ENCODE results near the gene HBP1.

The HBP1 gene

DNA sequence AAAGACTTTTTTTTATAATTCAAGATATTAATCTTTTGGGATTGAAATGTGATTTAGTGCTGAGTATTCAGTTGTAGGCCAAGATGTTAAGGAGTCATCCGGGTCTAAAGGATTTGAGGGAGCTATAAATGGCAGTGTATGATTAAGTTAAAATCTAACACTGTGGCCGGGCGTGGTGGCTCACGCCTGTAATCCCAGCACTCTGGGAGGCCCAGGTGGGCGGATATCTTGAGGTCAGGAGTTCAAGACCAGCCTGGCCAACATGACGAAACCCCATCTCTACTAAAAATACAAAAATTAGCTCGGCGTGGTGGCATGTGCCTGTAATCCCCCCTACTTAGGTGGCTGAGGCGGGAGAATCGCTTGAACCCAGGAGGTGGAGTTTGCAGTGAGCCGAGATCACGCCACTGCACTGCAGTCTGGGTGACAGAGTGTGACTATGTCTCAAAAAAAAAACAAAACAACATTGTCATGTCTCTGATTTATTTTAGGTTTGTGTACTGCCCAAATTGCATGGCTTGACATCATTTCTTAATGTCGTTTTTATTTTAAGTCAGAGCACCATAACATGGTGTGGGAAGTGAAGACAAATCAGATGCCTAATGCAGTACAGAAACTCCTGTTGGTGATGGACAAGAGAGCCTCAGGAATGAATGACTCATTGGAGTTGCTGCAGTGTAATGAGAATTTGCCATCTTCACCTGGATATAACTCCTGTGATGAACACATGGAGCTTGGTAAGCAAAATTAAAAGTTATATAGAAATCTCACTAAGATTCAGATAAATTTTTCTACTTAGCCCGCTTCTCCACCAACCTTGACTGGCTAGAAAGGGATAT lies 10.7 kb downstream of the HBP1 start:
- DNase-seq (ENCODE audit: extremely low read depth in 1 of 2, low read depth in 1 of 2) = no peak

- DNase-seq (ENCODE audit: extremely low read depth in 1 of 2, low read depth in 1 of 2) = peak; percentile 33 to 51
Observed at GRCh38 chr7:107180378-107180777, 11.6 kb downstream of the HBP1 start.

DNA sequence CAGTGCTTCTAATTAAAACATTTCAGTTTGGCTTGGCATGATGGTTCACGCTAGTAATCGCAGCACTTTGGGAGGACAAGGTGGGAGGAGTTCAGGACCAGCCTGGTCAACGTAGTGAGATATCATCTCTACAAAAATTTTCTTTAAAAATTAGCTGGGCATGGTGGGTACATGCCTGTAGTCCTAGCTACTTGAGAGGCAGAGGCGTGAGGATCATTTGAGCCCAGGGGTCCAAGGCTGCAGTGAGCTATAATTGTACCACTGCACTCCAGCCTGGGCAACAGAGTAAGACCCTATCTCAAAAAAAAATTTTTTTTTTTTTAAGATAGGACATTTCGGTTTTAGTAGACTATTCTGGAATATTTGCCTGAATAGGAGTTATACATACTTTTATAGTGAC lies 12.4 kb downstream of the HBP1 start:
- DNase-seq (ENCODE audit: extremely low read depth in 1 of 2, low read depth in 1 of 2) = no peak

GRCh38 chr7:107185716-107186115 lies 16.9 kb downstream of the HBP1 start:
- DNase-seq (ENCODE audit: extremely low read depth in 1 of 2, low read depth in 1 of 2) = no peak

DNA sequence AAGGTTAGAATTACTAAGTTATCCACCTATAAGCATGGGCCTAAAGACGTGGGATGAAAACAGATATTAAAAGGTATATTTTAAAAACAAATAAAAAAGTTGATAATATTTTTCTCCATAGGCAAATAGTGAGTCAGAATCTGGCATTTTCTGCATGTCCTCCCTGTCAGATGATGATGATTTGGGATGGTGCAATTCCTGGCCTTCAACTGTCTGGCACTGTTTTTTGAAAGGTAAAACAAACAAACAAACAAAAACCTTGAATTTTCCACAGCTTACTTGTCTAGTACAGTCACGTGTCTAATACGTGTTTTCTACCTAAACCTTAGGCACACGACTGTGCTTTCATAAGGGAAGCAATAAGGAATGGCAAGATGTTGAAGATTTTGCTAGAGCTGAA lies 17.4 kb downstream of the HBP1 start:
- DNase-seq (ENCODE audit: extremely low read depth in 1 of 2, low read depth in 1 of 2) = no peak

DNA sequence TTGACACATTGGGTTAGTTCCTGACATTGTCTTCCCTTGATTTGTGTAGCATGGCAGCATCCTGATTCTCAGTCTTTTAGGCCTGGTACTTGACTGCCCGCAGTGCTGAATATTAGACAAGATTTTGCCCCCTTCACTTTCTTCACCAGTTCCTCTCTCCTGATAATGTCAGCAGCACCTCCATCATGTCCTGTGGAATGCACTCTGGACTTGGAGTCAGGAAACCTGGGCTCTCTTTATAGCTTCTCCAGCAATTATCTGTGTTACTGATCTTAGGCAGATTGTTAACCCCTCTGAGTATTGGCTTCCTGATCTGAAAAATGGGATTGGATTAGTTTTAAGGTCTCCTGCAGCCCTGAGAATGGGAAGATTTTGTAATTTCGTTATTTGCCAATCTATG lies 19.0 kb downstream of the HBP1 start:
- DNase-seq (ENCODE audit: extremely low read depth in 1 of 2, low read depth in 1 of 2) = no peak

GRCh38 chr7:107190090-107190489 lies 21.3 kb downstream of the HBP1 start:
- no peak for DNase-seq (ENCODE audit: extremely low read depth in 1 of 2, low read depth in 1 of 2)

- no peak for DNase-seq (ENCODE audit: extremely low read depth in 1 of 2, low read depth in 1 of 2)
Observed at GRCh38 chr7:107194052-107194451, 25.2 kb downstream of the HBP1 start.

DNA sequence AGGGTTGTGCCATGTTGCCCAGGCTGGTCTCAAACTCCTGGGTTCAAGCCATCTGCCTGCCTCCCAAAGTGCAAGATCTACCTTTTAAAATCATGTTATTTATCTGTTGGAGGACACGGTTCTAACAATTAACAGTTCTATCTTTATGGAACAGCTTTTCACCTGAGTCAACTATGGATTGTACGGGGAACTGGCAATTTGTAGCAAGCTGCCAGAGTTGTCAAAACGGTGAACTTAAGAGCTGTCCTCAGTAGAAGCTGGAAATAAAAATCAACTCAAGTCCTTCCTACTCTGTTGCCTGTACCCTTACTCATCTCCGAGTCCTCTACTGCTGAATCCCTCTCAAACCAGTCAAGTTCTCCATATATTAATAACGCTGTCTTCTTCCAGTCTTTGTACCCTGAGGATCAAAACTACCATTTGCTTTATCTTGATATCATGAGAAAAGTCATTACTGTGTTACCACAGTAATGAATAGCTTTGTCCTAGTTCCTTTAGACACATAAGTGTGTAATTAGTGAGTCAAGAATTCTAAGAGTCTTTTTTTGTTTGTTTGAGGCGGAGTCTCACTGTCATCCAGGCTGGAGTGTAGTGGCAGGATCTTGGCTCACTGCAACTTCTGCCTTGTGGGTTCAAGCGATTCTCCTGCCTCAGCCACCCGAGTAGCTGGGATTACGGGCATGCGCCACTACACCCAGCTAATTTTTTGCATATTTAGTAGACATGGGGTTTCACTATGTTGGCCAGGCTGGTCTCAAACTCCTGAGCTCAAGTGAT lies 28.2 kb downstream of the HBP1 start:
- no peak for DNase-seq (ENCODE audit: extremely low read depth in 1 of 2, low read depth in 1 of 2)

DNA sequence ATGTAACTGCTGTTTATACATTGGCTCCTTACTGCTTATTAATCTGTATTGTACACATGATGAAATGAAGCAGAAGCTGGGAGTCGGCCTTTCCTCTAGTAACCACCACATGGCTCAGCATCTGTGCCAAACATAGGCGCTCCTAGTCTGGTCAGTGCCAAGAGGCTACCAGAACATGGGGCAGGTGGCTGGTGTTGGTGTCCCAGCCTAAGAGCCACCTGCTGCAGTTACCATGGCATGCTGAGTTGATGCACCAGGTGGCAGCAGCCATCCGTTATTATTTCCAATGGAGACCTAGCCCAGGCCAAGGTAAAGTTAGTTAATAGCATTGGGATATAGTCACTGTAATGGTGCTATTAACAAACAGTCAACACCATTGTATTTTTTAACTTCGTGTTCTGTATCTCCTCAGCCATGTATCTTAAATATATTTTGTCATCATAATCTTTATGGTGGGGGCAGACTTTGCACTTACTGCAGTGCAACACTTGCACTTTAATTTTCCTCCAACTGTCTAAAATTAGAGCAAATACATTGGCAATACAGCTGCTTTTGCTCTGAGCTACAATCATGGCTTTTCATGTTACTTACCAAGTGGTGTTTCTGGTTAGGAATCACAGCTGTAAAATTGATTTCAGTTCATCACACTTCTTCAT lies 33.1 kb downstream of the HBP1 start:
- no peak for DNase-seq (ENCODE audit: extremely low read depth in 1 of 2, low read depth in 1 of 2)

DNA sequence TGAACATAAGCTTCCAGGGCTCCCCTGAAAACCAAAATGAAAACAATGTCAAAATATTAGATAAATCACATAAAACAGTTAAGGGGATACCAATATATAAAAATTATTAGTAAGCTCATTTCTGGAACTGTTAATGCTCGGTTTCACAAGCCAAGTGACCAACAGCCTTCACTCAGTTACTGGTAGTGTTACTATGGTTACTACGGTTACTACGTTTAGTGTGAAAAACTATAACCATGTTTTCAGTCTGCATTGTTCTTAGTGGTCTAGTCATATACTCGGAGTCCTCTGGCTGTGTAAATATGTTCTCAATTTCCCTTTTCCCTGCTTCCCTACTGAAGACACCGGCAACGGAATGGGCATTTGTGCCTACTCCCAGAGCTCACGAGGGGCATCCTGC lies 34.8 kb downstream of the HBP1 start:
- no peak for DNase-seq (ENCODE audit: extremely low read depth in 1 of 2, low read depth in 1 of 2)

- DNase-seq (ENCODE audit: extremely low read depth in 1 of 2, low read depth in 1 of 2) = no peak
Observed at GRCh38 chr7:107206136-107206535, 37.3 kb downstream of the HBP1 start.

DNA sequence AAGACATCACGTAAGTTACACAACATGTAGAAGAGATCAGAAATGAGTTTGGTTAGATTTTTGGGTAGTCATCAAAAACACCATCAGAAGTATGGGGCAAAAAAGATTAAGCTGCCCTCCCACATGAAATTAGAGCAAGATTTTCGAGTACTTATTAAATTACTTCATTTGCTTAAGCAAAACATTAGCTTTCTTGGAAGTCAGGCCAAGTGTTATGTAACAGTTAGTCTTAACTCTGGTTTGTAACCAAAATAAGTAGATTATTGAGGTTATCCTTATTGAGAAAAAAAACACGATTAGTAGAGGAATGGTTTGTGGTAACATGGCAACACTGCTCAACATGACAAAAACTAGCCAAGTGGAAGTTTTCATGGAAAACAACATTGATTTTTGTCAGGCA lies 37.9 kb downstream of the HBP1 start:
- DNase-seq (ENCODE audit: extremely low read depth in 1 of 2, low read depth in 1 of 2) = no peak

- DNase-seq (ENCODE audit: extremely low read depth in 1 of 2, low read depth in 1 of 2) = no peak
Observed at GRCh38 chr7:107207459-107207858, 38.7 kb downstream of the HBP1 start.

DNA sequence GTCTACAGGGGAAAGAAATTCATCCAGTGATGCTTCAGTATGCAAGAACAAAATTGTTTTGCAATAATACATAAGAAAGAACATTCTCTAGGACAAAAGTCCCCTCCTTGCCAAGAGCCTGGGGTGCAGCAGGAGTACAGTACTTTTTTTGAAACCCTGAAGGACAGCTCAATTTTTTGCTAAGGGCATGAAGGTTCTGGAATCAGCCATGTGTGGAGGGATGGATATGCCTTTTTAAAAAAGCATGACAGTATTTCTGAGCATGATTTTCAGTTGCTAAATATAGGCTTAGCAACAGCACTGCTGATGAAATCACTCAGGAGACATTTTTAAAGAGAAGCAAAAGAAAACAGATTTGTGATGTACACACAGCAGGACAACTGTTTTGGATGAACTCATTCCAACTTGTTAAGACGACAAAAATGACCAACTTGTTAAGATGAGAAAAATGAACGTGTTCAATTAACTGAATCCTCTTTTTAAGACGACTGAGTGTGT lies 39.3 kb downstream of the HBP1 start:
- no peak for DNase-seq (ENCODE audit: extremely low read depth in 1 of 2, low read depth in 1 of 2)

DNA sequence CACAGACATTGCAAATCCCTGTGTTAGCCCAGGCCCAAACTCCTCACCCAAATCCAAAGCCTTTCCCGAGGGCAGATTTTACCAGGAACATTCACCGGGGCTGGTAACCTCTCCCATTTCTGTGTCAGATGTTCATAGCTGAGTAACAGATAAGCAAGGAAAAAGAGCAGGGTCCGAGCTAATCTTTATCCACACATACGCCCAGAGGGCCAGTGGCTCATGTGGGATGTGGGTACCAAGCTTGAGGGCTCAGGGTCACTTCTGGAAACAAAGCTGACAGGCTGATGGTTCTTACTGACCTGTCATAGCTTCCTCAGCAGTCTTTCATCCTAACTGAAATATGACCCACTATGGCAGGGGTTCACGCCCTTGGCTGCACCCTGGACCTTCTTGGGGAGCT lies 39.8 kb downstream of the HBP1 start:
- DNase-seq (ENCODE audit: extremely low read depth in 1 of 2, low read depth in 1 of 2) = no peak

- no peak for DNase-seq (ENCODE audit: extremely low read depth in 1 of 2, low read depth in 1 of 2)
Observed at GRCh38 chr7:107209565-107209964, 40.8 kb downstream of the HBP1 start.

- no peak for DNase-seq (ENCODE audit: extremely low read depth in 1 of 2, low read depth in 1 of 2)
Observed at GRCh38 chr7:107210400-107210799, 41.6 kb downstream of the HBP1 start.

DNA sequence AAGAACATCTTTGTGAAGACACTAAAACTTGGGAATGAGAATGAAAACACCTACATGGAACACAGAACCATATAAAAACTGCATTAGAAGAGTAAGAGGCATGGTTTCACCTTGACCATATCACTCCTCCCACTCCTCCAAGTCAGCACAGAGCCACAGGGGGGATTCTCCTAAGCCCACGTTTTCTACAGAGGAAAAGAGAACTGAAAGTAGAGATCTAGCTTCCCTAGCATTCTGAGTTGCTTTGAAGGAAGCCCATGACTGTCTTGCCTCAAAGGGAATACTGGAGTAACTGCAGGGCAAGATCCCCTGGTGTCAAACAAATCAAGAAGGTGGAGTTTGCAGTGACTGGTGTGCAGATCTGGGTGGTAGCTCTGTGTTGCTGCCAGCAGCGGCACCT lies 43.9 kb downstream of the HBP1 start:
- DNase-seq (ENCODE audit: extremely low read depth in 1 of 2, low read depth in 1 of 2) = no peak

- DNase-seq (ENCODE audit: extremely low read depth in 1 of 2, low read depth in 1 of 2) = no peak
Observed at GRCh38 chr7:107213193-107213788, 44.5 kb downstream of the HBP1 start.

- DNase-seq (ENCODE audit: extremely low read depth in 1 of 2, low read depth in 1 of 2) = no peak
Observed at GRCh38 chr7:107213945-107214344, 45.1 kb downstream of the HBP1 start.
